SJCRH30 (cell line): Measurements from ENCODE around the gene DOK3. TPM values are rescaled to one million over a fixed set of nuclear protein-coding genes. Genes with fewer than 3 reads are reported as not detected.

Experiments used
- DNase-seq, 2 experiments: peaks; one replicate each; pipeline ENCODE4 v3.0.0-alpha.2; 2015 to 2020
- H3K27ac ChIP-seq: fragments of 250-450 bp; sonication (Bioruptor Pico); 2 replicates; pipeline ENCODE4 v1.5.1; 2020; ENCODE audit warnings: mild to moderate bottlenecking, moderate library complexity
- H3K27me3 ChIP-seq: fragments of 250-450 bp; sonication (Bioruptor Pico); 2 replicates; pipeline ENCODE4 v1.5.1; 2020; ENCODE audit warnings: mild to moderate bottlenecking, moderate library complexity
- H3K36me3 ChIP-seq: fragments of 250-450 bp; sonication (Bioruptor Pico); 2 replicates; pipeline ENCODE4 v1.5.1; 2020; ENCODE audit warnings: mild to moderate bottlenecking, moderate library complexity
- H3K4me1 ChIP-seq: fragments of 250-450 bp; sonication (Bioruptor Pico); 2 replicates; pipeline ENCODE4 v1.5.1; 2020; ENCODE audit warnings: mild to moderate bottlenecking, moderate library complexity
- H3K4me3 ChIP-seq: fragments of 250-450 bp; sonication (Bioruptor Pico); 2 replicates; pipeline ENCODE4 v1.5.1; 2020; ENCODE audit warnings: mild to moderate bottlenecking, moderate library complexity
- H3K9me3 ChIP-seq: fragments of 250-450 bp; sonication (Bioruptor Pico); replicated peaks from 2 replicates; pipeline ENCODE4 v1.5.1; 2020; ENCODE audit warnings: mild to moderate bottlenecking, moderate library complexity
- total RNA-seq: library from RNA; depleted of rRNA; stranded (reverse); fragments of >200 nt; shearing (Covaris generic); gene quantifications from 2 replicates; pipeline ENCODE4 v1.2.3, GENCODE V29; 2014; rRNA removed

DOK3 gene, protein sequence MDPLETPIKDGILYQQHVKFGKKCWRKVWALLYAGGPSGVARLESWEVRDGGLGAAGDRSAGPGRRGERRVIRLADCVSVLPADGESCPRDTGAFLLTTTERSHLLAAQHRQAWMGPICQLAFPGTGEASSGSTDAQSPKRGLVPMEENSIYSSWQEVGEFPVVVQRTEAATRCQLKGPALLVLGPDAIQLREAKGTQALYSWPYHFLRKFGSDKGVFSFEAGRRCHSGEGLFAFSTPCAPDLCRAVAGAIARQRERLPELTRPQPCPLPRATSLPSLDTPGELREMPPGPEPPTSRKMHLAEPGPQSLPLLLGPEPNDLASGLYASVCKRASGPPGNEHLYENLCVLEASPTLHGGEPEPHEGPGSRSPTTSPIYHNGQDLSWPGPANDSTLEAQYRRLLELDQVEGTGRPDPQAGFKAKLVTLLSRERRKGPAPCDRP
- total RNA-seq: 3.0 and 6.2 TPM in 2 replicates

DNA sequence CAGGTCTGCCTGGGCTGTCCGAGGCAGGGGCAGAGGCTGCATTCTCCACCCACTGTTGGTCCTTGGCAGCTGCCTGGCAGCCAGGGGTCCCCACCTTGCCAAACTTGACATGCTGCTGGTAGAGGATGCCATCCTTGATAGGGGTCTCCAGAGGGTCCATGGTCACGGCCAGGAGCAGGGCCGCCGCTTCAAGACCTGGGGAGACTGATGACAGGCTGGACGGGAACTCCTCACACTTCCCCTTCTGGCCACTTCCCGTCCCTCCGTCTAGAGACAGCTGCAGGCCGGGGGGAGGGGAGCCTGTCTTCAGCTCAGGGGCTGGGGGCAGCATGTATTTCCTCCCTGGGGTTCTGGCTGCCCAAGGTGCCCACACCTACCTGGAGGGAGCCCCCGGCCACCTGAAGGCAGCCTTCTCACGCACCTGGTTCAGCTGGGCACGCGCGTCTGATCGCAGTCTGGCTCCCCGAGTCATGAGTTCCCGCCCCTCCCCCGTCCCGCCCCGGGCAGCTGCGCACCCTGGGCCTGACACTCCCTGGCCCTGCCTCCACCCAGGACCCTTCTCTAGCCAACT, at the start of gene DOK3:
DOK3 (minus strand) TSS at position 446 of the 571 bp plus-strand sequence; CDS start at position 160, 286 bp downstream.
- peak within 1 kb of the TSS; percentile 72 for H3K27ac ChIP-seq

DNA sequence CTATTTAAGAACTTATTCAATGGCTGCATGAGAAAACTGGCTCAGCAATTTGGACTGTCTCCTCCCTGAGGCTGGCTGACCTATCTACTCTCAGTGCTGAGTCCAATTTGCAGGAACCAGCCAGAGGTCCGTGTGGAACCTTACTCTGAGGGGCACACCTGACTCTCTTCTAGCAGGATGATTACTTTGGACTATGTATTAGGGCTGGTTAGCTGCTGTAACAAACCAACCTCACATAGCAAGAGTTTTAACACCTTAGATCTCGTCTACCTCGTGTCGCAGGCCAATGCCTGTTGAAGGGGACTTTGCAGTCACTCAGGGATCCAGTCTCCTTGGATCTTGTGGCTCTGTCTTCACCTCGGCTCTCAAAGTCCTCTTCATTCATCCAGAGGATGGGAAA, 48.2 kb upstream of the DOK3 start:
- Histone ChIP-seq H3K9me3 (peaks cover 8% of the 10 kb centered on the region), H3K27ac (no peak overlapping the region), H3K4me1 (peaks cover 9% of the 10 kb centered on the region), H3K27me3 (no peaks in the 10 kb centered on the region), H3K4me3 (no peak overlapping the region), H3K36me3 (no peaks in the 10 kb centered on the region)
- no peak for DNase-seq

More for the DNA sequence above, at the start of gene DOK3:
- H3K9me3 ChIP-seq: no peaks in the 10 kb centered on the region
- peaks cover 16% of the 10 kb centered on the region; the same call in 1 of the 2 replicates for H3K4me1 ChIP-seq
- peak; percentile 62 to 64 for DNase-seq
- H3K27me3 ChIP-seq: no peaks in the 10 kb centered on the region
- peak within 1 kb of the TSS; percentile 50 for H3K4me3 ChIP-seq
- peaks cover 23% of the 10 kb centered on the region for H3K36me3 ChIP-seq

DNA sequence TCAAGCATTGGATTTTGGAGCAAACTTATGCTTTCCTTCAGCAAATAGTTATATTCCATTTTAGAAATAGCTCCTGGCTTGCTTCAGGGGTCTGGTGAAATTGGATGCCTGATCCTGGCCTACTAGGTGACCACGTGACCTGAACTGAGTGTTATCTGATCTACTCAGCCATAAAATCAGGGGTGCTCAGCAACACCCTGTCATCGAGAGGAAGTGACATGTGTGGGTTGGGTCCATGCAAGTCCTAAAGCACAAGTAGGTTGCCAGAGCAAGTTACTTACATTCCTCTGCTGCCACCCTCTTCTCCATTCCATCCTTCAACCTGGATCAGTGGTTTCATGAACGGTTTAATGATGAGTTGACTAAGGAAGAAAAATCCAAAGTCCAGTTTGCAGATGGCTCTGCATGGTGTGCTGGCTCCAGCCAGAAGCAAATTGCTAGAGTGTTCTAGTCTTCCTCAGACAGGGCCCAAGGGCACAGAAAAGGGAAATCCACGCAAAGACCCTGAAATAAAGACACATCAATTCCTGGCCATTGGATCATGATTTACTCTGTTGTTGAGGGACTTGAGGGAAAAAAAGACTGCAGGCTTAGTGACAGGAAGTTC, 47.5 kb upstream of the DOK3 start:
- peaks cover 8% of the 10 kb centered on the region for H3K9me3 ChIP-seq
- H3K36me3 ChIP-seq: peaks cover 5% of the 10 kb centered on the region
- DNase-seq: peak; percentile 27 to 56
- no peak overlapping the region for H3K27ac ChIP-seq
- H3K27me3 ChIP-seq: no peaks in the 10 kb centered on the region
- H3K4me1 ChIP-seq: peaks cover 9% of the 10 kb centered on the region
- no peak overlapping the region for H3K4me3 ChIP-seq

DNA sequence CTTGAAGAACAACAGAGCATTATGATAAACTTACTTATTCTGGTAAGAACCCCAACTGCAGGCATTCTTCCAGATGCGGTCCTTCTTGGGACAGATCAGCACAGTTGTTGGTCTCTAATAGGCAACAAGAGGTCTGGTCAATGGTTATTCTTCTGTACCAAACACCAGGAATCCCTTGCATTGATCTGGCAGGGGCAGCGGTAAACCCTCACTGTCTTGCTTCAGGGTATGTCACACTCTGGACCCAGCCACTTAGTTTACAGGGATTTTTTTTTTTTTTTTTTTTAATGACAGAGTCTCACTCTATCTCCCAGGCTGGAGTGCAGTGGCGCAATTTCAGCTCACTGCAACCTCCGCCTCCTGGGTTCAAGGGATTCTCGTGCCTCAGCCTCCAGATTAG, 46.0 kb upstream of the DOK3 start:
- H3K27ac ChIP-seq: no peak overlapping the region
- DNase-seq: no peak
- no peak overlapping the region for H3K4me3 ChIP-seq
- H3K36me3 ChIP-seq: peaks cover 14% of the 10 kb centered on the region
- peaks cover 9% of the 10 kb centered on the region for H3K4me1 ChIP-seq
- H3K9me3 ChIP-seq: no peaks in the 10 kb centered on the region
- no peaks in the 10 kb centered on the region for H3K27me3 ChIP-seq

DNA sequence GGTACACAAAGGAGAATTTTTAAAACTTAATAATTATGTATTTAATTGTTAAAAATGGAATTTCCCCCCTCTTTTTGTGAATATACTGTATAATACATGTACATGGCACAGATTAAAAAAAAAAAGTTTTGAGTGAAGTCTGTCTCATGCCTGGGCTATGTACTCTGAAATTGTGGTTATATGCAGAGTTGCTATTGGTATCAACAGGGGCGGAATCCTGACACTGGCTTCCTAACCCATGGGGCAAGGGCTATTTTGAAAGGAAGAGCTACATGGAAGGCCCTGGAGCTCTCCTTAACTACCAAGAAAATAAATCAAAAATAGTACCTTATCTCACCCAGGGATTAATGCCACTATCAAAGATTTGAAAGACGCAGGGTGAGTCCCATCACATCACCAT, 45.6 kb upstream of the DOK3 start:
- no peaks in the 10 kb centered on the region for H3K27me3 ChIP-seq
- peaks cover 15% of the 10 kb centered on the region for H3K36me3 ChIP-seq
- no peak overlapping the region for H3K4me3 ChIP-seq
- no peak for DNase-seq
- H3K4me1 ChIP-seq: peaks cover 9% of the 10 kb centered on the region
- no peaks in the 10 kb centered on the region for H3K9me3 ChIP-seq
- no peak overlapping the region for H3K27ac ChIP-seq

DNA sequence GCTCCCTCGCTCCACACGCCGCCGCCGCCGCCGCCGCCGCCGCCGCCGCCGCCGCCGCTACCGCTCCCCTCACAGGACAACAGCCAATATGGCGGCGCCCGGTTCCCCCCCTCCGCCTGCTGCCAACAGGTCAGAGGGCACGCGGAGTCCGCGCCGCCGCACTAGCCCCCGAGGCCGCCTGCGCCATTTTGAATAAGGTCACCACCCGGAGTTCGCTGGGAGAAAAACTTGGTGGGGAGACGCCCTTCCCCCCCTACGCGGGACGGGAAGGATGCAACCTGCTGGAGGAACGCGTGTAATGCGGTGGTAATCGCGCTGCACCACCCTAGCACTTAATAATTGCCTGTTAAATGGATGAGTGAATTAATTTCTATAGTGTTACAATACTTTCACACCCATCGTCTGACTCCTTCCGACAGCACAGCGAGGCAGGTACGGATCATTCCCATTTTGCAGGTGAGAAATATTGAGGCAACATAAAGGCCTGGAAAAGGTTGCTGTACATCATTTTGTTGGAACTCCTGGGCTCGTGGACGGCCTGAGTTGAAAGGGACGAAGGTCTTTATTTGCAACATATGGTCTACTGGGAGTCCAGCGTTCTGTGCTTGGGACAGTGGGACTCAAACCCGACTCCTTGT, 45.0 kb upstream of the DOK3 start, which contains the start of gene FAM193B:
FAM193B (minus strand) TSS at position 90 of the 638 bp plus-strand sequence. CDS start 105 bp downstream, outside the sequence.
- Histone ChIP-seq H3K4me3 (peak within 1 kb of the TSS; percentile 85), H3K9me3 (no peaks in the 10 kb centered on the region), H3K36me3 (peaks cover 17% of the 10 kb centered on the region), H3K27me3 (no peaks in the 10 kb centered on the region), H3K27ac (peak within 1 kb of the TSS; percentile 43), H3K4me1 (peaks cover 9% of the 10 kb centered on the region)
- DNase-seq: peak; percentile 95 to 96

DNA sequence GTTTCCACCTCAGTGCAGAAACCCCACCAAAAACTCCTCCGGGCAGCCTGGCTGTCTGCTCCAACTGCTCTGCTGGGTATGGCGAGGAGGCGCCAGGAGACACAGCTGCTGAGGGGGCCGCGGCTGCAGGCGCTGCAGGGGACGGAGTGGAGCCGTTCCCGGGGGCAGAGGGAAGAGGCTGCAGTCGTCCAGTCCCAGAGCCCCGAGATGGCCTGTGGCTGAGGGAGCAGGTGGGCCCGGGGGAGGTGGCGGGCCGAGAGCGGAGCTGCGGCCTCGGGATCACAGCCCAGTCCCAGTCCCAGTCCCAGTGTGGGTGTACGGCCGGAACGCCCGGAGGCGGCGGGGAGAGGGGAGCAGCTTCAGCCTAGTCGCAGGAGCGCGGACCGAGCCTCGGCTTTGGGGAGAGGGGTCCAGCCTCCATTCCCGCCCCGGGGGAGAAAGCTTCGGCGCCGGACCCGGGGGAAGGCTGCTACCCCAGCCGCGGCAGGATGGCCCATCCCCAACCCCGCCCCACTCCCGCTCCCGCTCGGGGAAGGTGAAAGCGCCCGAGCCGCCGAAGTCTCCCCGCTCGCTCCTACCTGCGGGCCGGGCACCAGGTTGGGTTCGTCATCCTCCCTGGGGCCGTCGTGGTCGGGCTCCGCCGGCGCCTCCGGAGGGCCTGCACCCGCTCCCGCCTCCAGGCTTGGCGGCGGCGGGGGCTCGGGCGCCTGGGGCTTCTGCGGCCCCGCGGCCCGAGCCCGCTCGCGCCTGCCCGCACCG, 44.2 kb upstream of the DOK3 start:
- DNase-seq: peak; percentile 56 to 58
- Histone ChIP-seq H3K4me1 (peaks cover 9% of the 10 kb centered on the region), H3K27ac (peak overlapping the region; percentile 43), H3K27me3 (no peaks in the 10 kb centered on the region), H3K9me3 (no peaks in the 10 kb centered on the region), H3K4me3 (peak overlapping the region; percentile 85), H3K36me3 (peaks cover 17% of the 10 kb centered on the region)

DNA sequence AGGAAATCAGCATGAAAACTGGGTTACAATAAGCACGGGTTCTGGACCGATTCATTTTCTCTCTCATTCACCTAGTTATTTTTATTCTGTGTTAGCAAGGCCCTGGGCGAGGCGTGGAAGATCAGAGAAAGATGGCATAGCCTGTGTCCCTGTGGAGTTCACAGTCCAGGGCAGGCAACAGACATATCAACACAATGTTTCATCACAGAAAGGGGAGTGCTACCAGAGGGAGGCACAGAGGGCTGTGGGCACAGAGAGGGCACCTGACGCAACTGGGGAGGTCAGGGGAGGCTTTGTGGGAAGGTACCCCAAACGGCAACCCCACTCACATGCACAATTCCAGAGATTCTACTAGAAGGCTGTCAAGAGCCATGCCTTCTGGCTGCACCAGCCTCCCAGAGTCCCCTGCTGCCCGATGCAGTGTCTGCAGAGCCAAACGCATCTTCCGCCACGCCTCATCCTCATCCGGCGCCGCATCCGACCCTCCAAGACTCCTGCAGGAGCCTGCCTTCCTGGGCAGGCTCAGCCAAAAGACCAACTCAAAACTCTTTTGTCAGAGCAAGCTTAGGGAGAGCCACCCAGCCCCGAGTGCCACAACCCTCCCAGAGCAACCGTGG, 43.3 kb upstream of the DOK3 start:
- Histone ChIP-seq H3K36me3 (peaks cover 17% of the 10 kb centered on the region), H3K27me3 (no peaks in the 10 kb centered on the region), H3K27ac (no peak overlapping the region), H3K9me3 (no peaks in the 10 kb centered on the region), H3K4me3 (peak overlapping the region; percentile 85), H3K4me1 (peaks cover 16% of the 10 kb centered on the region)
- no peak for DNase-seq

DNA sequence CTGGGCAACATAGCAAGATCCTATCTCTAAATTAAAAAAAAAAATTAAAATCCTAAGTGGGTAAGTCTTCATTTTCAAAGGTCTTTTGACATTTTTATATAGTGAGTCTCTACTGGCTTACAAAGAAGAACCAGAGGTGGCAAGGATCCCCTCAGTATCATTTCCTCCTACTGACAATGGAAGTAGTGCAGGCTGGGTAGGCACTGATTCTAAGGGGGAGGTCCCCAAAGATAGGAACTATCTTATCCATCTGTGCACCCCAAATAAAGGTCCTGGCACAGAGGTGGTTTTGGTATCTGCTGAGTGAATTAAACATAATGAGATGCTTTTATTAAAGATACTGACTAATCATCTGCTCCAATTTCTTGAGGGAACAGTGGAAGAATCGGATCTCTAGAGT, 40.5 kb upstream of the DOK3 start:
- DNase-seq: no peak
- Histone ChIP-seq H3K9me3 (no peaks in the 10 kb centered on the region), H3K36me3 (peaks cover 17% of the 10 kb centered on the region), H3K4me3 (no peak overlapping the region), H3K27ac (no peak overlapping the region), H3K4me1 (peaks cover 29% of the 10 kb centered on the region), H3K27me3 (no peaks in the 10 kb centered on the region)

DNA sequence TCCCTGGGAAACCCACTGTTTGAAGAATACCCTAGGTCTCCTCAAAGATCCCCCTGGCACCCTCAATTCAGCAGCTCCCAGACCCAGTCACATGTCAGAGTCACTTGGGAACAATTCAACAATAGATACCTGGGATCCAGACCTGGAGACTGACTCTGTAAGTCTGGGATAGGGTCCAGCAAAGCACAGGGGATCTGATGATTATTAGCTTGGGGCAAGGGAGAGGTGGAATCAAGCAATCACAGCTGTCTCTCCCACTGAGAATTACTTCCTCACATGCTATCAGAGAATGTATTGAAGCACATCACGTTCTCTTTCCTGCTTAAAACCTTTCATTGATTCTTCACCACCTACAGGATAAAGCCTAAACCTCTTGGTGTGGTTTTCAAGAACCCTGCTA, 38.9 kb upstream of the DOK3 start:
- Histone ChIP-seq H3K27me3 (no peaks in the 10 kb centered on the region), H3K4me3 (no peak overlapping the region), H3K4me1 (peaks cover 45% of the 10 kb centered on the region), H3K27ac (no peak overlapping the region), H3K36me3 (peaks cover 17% of the 10 kb centered on the region), H3K9me3 (no peaks in the 10 kb centered on the region)
- DNase-seq: no peak

DNA sequence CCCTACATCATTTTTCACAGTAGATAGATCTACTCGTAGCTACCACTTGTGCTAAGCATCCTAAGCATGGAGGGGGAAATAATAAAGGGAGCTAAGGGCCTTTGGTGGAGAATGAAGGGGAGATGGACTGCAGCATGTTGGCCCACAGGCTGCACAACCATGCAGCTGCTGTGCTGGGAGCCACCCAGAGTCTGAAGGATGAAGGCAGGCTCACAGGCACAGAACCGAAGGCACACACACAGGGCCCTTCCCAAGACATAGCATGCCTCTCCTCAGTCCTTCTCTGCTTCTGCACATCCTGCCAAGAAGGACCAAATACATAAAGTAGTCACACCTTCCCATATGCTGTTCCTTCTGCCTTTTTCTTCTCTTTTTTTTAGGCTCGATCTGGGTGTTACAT, 38.1 kb upstream of the DOK3 start:
- H3K4me1 ChIP-seq: peaks cover 53% of the 10 kb centered on the region
- H3K27ac ChIP-seq: no peak overlapping the region
- peak in 1 of 2 experiments; percentile 47 for DNase-seq
- H3K9me3 ChIP-seq: no peaks in the 10 kb centered on the region
- peaks cover 17% of the 10 kb centered on the region for H3K36me3 ChIP-seq
- H3K4me3 ChIP-seq: no peak overlapping the region
- H3K27me3 ChIP-seq: no peaks in the 10 kb centered on the region

DNA sequence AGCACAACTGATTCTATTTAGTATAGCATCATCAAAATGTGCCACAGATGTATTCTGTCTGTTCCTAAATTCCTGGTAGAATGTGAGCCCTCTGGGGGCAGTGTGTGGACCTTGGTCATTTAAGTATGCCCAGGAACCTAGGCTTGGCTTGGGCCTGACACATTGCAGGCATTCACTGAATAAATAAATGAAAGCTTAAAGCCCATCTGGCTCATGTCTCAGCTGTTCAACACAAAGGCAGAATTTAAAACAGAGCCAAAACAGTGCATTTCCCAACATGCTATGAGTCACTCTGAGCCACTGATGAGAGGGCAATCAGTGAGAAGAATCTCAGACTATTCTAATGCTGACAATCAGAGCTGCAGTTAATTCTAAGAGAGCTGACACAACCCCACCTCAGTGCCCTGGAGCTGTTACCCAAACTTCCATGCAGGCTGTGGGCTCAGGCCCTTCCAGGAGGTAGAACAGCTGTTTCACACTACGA, 36.7 kb upstream of the DOK3 start:
- peak overlapping the region; percentile 89 for H3K27ac ChIP-seq
- H3K27me3 ChIP-seq: no peaks in the 10 kb centered on the region
- H3K9me3 ChIP-seq: no peaks in the 10 kb centered on the region
- no peak overlapping the region for H3K4me3 ChIP-seq
- DNase-seq: peak; percentile 88 to 93
- H3K4me1 ChIP-seq: peaks cover 57% of the 10 kb centered on the region
- peaks cover 13% of the 10 kb centered on the region for H3K36me3 ChIP-seq

DNA sequence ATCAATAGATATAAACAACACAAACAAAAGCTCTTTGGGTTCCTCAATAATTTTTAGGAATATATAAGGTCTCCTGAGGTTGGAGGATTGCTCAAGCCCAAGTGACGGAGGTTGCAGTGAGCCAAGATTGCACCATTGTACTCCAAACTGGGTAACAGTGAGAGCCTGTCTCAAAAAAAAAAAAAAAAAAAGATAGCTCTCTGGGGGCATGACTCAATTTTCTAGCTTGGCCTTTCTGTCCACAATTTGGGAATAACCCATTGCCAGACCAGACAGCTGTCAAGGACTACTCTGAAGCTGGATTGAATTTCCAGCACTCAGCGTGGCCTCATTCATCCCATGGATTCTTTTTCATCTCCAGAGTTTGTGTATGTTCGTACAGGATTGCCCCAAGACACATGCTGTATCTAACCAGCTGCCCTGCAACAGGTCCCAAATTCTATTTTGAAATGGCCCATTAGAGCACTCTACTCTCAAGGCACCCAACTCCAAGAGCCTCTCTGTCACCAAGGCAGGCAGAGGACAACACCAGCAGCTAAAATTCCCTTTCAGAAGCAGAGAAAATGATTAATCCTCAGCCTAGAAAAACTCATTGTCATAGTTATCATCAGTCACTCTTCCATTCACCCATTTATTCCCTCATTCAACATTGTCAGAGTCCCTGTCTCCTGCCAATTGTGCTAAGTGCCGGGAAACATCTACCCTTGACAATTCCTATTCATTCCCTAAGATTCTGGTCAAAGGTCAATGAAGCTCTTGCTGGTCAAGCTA, 36.0 kb upstream of the DOK3 start:
- H3K27me3 ChIP-seq: no peaks in the 10 kb centered on the region
- peaks cover 12% of the 10 kb centered on the region for H3K36me3 ChIP-seq
- DNase-seq: peak; percentile 88 to 95
- H3K9me3 ChIP-seq: no peaks in the 10 kb centered on the region
- peak overlapping the region; percentile 89 for H3K27ac ChIP-seq
- peaks cover 57% of the 10 kb centered on the region for H3K4me1 ChIP-seq
- no peak overlapping the region for H3K4me3 ChIP-seq
